BE2C (cell line): Measurements from ENCODE around the gene ASCL4.

Experiments used
- DNase-seq: peaks from one replicate; pipeline ENCODE4 v3.0.0-alpha.2; 2020
- H3K27me3 ChIP-seq: fragments of 250-450 bp; sonication (Bioruptor Pico); 2 replicates; pipeline ENCODE4 v1.5.1; 2020; ENCODE audit warnings: mild to moderate bottlenecking
- H3K36me3 ChIP-seq: fragments of 250-450 bp; sonication (Bioruptor Pico); 2 replicates; pipeline ENCODE4 v1.5.1; 2020; ENCODE audit warnings: mild to moderate bottlenecking
- H3K4me1 ChIP-seq: fragments of 250-450 bp; sonication (Bioruptor Pico); 2 replicates; pipeline ENCODE4 v1.5.1; 2020
- H3K4me3 ChIP-seq: 2 replicates; pipeline ENCODE4 v1.5.1; 2011; ENCODE audit warnings: low read depth, low read length
- H3K9me3 ChIP-seq: fragments of 250-450 bp; sonication (Bioruptor Pico); 2 replicates; pipeline ENCODE4 v1.5.1; 2020
- CTCF ChIP-seq: IDR thresholded peaks from 2 replicates; pipeline ENCODE4 v1.5.1; 2012; ENCODE audit warnings: mild to moderate bottlenecking, low read depth, low read length

ASCL4 gene

GRCh38 chr12:107735763-107736162 is 38.7 kb upstream of the ASCL4 start:
- H3K27me3 ChIP-seq, result no peaks in the 10 kb centered on the region
- peaks cover 67% of the 10 kb centered on the region for H3K36me3 ChIP-seq
- no peak overlapping the region for H3K4me3 ChIP-seq
- no peaks in the 10 kb centered on the region for H3K4me1 ChIP-seq
- no peaks in the 10 kb centered on the region for H3K9me3 ChIP-seq
- TF ChIP-seq CTCF, result no peak
- DNase-seq, result no peak

GRCh38 chr12:107736914-107737313 is 37.6 kb upstream of the ASCL4 start:
- Histone ChIP-seq H3K4me3 (no peak overlapping the region), H3K27me3 (no peaks in the 10 kb centered on the region), H3K9me3 (no peaks in the 10 kb centered on the region), H3K4me1 (no peaks in the 10 kb centered on the region), H3K36me3 (peaks cover 78% of the 10 kb centered on the region)
- TF ChIP-seq CTCF, result no peak
- DNase-seq, result no peak

GRCh38 chr12:107748472-107748871 is 26.0 kb upstream of the ASCL4 start:
- no peaks in the 10 kb centered on the region for H3K27me3 ChIP-seq
- H3K9me3 ChIP-seq, result no peaks in the 10 kb centered on the region
- no peaks in the 10 kb centered on the region for H3K4me1 ChIP-seq
- no peak for DNase-seq
- no peak for TF ChIP-seq CTCF
- H3K36me3 ChIP-seq, result peaks cover 47% of the 10 kb centered on the region
- H3K4me3 ChIP-seq, result no peak overlapping the region

- peaks cover 48% of the 10 kb centered on the region for H3K36me3 ChIP-seq
- H3K27me3 ChIP-seq, result no peaks in the 10 kb centered on the region
- no peaks in the 10 kb centered on the region for H3K9me3 ChIP-seq
- no peak overlapping the region for H3K4me3 ChIP-seq
- H3K4me1 ChIP-seq, result no peaks in the 10 kb centered on the region
- DNase-seq, result no peak
- TF ChIP-seq CTCF, result no peak
Observed at GRCh38 chr12:107749083-107749482, 25.4 kb upstream of the ASCL4 start.

GRCh38 chr12:107759410-107759809 is 15.1 kb upstream of the ASCL4 start:
- Histone ChIP-seq H3K9me3 (no peaks in the 10 kb centered on the region), H3K4me1 (no peaks in the 10 kb centered on the region; the same call in 1 of the 2 replicates), H3K36me3 (peaks cover 36% of the 10 kb centered on the region), H3K4me3 (peak overlapping the region; percentile 90), H3K27me3 (no peaks in the 10 kb centered on the region)
- no peak for DNase-seq
- no peak for TF ChIP-seq CTCF

- Histone ChIP-seq H3K9me3 (no peaks in the 10 kb centered on the region), H3K4me3 (peak overlapping the region; percentile 90), H3K27me3 (no peaks in the 10 kb centered on the region), H3K36me3 (peaks cover 27% of the 10 kb centered on the region), H3K4me1 (no peaks in the 10 kb centered on the region; the same call in 1 of the 2 replicates)
- peak; percentile 46 for DNase-seq
- no peak for TF ChIP-seq CTCF
Observed at GRCh38 chr12:107760207-107760808, 14.2 kb upstream of the ASCL4 start.
